GM21447 (cell line): ENCODE data around the gene FSTL4.

Source experiments
- ATAC-seq: cut with Tn5 transposase; IDR thresholded peaks from one replicate; pipeline ENCODE4 v1.9.1; 2021; ENCODE audit not compliant: unreplicated experiment

The FSTL4 gene

DNA sequence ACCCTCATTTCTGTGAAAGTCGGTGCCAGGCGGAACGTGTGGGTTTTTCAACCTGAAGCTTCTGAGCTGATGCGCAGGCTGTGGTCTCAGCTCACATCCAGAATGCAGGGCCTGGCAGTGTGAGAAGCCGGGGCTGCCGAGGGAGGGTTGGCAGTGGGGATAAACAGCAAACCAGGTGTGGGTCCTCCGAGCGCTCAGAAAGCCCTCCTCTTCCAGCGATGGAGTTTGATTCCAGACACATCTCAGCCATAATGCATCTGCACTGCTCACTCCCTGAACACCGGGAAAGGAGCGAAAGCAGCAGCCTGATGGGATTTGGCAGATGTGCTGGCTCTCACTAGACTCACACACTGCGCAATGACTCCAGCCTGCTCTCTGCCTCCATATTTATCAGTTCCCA, 280.4 kb downstream of the FSTL4 start:
- no peak for ATAC-seq

DNA sequence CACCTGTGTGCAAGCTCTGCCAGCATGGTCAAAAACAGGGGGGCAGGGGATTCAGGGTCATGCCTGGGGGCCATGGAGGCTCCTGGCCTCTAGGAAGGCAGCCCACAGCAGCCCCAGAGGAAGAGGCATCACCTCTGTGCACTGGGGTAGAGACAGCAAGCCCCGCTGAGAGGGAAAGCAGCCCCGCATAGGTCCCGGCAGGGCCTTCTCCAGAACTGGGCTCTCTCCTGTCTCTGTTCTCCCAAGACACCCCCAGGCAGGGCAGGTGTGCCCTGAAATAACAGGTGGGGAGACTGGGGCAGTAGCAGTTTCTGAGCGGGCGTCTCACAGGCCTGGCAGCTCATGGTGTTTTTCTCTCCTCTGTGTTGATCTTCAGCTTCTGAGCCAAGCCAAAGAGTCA, 281.4 kb downstream of the FSTL4 start:
- ATAC-seq, result no peak

DNA sequence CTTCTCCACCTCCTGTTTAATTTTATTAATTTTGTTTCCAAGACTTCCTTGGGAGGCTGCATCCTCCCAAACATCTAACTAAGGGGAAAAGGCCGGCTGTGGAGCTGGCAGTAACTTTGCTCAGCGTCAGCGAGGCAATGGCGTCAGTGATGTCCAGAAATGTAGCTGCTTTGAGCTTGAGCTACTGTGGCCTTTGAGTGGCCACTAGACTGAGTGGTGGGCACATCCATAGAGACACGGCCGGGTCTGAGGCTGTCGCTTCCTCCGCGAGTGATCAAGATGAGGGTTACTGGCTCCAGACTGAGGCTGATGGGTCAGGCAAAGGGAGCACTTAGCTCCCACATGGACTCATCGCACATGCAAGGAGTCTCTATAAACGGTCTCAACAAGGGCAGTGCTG, 283.5 kb downstream of the FSTL4 start:
- no peak for ATAC-seq

- ATAC-seq, result no peak
Measured at GRCh38 chr5:133327946-133328401, 284.4 kb downstream of the FSTL4 start.

GRCh38 chr5:133326361-133326760, 286.0 kb downstream of the FSTL4 start:
- ATAC-seq, result no peak

DNA sequence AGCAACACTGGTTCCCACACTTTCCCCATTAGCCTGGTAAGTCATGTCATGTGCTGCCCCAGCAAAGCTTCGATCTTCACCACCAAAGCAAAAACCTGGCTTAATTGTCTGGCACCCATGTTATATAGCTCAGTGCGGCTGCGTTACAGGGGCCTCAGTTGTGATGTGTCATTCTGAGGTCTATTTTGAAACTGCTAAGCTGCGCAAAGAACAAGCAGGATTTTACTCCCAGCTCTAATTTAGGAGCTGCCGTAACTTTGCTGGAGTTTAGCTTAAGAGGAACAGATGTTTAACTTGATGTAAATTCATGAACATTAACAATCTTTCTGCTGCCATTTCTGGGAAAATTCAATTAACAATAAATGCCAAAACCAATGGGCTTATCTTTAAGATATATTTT, 286.5 kb downstream of the FSTL4 start:
- ATAC-seq, result no peak

- ATAC-seq, result no peak
Measured at GRCh38 chr5:133324926-133325325, 287.4 kb downstream of the FSTL4 start.

DNA sequence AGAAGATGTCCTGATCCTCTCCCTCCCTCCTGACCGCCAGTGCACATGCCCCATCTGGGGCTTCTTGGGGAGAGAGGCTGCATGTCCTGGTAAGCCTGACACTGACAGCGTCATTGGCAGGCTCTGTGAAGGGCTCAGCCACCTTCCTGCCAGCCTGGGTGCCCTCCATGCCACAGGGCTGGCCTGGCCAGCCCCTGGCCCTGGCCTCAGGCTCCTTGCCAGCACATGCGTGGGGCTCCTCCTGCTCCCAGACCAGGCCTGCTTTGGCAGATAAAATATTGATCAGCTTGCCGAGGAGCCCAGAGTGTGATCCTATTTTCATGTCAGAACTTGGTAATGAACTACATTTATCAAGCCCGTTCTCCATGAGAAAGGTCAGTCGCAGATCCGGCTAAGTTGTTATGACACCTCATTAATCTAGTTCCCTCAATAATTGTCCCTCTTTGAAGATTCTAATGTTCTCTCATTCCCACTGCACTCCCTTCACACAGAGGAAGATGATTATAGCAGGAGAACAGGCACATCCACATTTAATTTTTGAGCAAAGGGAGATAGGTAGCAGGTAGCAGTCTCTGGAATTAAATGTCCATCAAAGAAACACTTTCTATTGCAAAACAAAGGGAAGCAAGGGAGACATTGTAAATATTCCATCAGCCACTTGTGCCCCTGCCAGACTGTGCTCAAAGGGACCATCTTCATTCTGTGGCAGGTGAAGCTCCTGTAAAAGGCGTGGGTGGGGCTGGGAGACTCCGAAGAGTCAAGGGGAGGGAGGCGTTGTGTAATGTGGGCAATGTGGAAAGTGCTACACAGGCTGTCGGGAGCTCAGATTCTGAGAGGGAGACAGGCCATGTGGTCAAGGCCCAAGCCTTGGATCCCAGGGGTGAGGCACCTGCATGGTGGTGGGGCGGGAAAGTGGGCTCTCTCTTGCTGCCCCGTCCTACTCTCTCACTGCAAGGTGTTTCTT, 288.6 kb downstream of the FSTL4 start:
- no peak for ATAC-seq

DNA sequence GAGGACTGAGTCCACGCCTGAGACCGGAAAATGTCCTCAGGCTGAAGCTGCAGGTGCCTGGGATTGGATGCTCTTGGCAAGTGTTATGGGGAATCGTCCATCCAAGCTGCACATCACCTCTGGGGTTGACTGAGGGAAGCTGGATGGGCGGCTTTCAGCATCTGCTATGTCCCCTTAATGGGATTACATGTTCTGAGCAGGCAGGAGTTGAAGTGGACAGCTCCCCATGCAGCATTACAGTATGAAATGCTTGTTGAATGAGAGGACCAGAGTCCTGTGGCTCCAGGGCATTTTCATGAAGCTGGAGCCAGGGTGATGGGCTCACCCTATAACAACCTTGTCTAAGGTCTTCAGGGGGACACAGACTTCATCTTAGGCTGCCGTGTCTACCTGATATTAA, 289.6 kb downstream of the FSTL4 start:
- no peak for ATAC-seq

- peak; percentile 64 for ATAC-seq
Measured at GRCh38 chr5:133321833-133322420, 290.4 kb downstream of the FSTL4 start.

DNA sequence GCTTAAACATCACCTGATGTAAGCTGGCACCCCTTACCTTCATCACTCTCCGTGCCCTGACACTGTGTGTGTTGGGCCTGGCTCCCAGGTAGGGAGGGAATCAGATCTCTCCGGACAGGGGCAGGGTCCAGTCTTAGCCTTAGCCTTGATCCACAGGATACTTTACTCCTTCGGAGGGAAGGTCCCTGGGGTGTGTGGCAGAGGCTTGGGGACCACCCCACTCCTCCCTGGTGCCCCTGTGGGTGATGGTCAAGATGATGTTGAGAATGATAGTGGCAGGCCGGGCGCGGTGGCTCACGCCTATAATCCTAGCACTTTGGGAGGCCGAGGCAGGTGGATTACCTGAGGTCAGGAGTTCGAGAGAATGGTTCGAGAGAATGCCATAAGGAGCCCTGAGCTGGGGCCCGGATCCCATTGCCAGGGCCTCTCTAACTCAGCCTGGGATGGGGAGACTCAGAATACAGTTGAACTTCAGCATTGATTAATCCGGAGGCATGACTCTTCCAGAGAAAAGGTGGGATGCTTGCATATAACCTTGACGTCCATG, 291.0 kb downstream of the FSTL4 start:
- no peak for ATAC-seq

DNA sequence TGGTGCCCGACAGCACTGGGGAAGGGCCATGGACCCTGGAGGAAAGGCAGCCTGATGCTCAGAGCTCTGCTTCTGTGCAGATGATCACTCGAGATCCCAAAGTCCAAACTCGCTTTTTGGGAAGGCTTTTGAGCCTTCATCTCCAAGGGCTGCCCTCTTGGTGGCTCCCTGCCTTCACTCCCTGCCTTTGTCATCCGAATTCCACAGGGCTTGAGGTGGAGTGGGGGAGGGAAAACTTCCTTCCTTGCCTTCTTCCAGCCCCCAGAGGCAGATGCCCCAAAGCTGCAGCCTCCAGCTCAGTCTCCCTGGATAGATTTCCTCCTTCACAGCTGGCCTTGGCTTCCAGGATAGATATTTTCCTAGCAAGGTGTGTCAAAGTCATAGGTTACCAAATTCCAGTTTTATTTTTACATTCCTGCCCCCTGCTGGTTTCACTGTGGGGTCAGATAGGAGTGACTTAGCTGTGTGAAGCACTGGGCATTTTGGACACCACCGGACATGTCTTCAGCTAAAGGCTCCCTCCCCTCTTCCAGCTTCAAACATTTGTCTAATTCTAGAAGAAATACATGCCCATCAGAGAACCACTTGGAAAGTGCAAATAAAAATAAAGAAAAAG, 292.3 kb downstream of the FSTL4 start:
- no peak for ATAC-seq

- no peak for ATAC-seq
Measured at GRCh38 chr5:133319244-133319643, 293.1 kb downstream of the FSTL4 start.

GRCh38 chr5:133317558-133317957, 294.8 kb downstream of the FSTL4 start:
- ATAC-seq, result no peak

DNA sequence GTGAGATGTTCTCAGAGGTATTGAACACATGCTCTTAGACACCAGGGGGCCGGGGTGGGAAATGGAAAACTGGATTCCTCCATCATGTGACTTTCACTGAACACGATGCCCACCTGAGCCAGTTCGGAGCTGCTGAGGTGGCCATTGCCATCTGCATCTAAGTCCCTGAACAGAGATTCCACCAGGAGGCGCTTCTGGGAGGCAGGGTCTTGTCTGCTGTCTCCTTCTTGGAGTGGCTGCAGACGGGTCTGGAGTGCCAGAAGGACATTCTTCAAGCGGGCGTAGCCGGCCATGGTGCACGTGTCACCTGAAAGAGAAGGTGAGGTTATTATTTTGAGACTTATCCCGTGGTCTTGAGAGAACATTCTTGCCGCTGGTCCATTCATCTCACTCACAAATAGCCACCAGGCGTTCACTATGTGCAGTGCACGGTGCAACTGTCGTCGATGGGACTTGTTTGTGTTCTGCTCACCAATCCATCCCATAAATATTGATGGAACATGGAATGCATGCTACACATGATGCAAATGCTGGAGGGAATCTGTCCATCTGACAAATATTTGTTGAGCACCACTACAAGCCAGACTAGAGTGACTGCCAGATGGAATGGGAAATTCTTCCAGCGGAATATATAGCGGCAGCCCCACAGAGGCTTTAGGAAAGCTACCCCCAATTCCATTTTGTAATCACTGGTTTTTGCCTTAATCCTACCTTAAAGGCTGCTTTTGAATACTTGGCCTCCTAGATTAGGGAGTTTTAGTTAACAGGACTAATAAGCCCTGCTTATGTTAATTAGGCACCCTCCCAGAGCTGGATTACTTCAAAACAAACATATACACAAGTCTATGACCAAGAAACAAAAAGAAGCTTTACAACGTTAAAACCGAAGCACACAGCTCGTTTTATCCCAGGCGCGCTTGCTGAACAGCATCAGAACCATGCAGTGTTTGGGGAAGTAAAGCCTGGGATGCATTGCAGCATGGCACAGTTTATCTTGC, 295.7 kb downstream of the FSTL4 start:
- ATAC-seq, result no peak

GRCh38 chr5:133314086-133314485, 298.3 kb downstream of the FSTL4 start:
- ATAC-seq, result no peak

- ATAC-seq, result no peak
Measured at GRCh38 chr5:133311176-133311575, 301.2 kb downstream of the FSTL4 start.

- ATAC-seq, result no peak
Measured at GRCh38 chr5:133309984-133310621, 302.2 kb downstream of the FSTL4 start.

GRCh38 chr5:133309166-133309795, 303.1 kb downstream of the FSTL4 start:
- ATAC-seq, result no peak
